ENCODE data around the gene GEMIN5. TPM values are rescaled to one million over a fixed set of nuclear protein-coding genes. Genes with fewer than 3 reads are reported as not detected.

Gene GEMIN5
- total and polyA plus RNA-seq, 2 of the 4 experiments (the other 2 are of a cell fraction) = 9.0 to 31.5 TPM

GRCh38 chr5:154923441-154924430 lies 14.3 kb downstream of the GEMIN5 start:
- no TSS peak for BruUV-seq (replicated peaks)
- TF ChIP-seq, protein P1, sequence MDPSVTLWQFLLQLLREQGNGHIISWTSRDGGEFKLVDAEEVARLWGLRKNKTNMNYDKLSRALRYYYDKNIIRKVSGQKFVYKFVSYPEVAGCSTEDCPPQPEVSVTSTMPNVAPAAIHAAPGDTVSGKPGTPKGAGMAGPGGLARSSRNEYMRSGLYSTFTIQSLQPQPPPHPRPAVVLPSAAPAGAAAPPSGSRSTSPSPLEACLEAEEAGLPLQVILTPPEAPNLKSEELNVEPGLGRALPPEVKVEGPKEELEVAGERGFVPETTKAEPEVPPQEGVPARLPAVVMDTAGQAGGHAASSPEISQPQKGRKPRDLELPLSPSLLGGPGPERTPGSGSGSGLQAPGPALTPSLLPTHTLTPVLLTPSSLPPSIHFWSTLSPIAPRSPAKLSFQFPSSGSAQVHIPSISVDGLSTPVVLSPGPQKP (IDR thresholded peaks at IDR 0.05; ENCODE audit: borderline replicate concordance, low read depth, low read length) = no peak
- TF ChIP-seq MXI1 (IDR thresholded peaks at IDR 0.05; ENCODE audit: borderline replicate concordance, low read depth, low read length) = 0 out of 2 replicates have a peak, but pooled peaks have one; percentile 44
- Histone ChIP-seq H3K9me3 (ENCODE audit: control insufficient read depth, insufficient read depth, low read length) (no peaks in the 10 kb centered on the region), H3K18ac (ENCODE audit: low read depth, low read length) (no peak overlapping the region), H3K27ac (ENCODE audit: insufficient read depth, low read length) (no peak overlapping the region), H2AFZ (replicated peaks; ENCODE audit: low read length, poor library complexity) (no peak overlapping the region), H3K56ac (ENCODE audit: extremely low read depth, insufficient read depth, low read length) (no peak overlapping the region), H3K4me1 (ENCODE audit: control insufficient read depth, insufficient read depth, low read length) (no peaks in the 10 kb centered on the region), H2BK120ac (ENCODE audit: low read depth, low read length) (no peak overlapping the region), H3K27me3 (ENCODE audit: control insufficient read depth, insufficient read depth, low read length) (no peaks in the 10 kb centered on the region), H3K23ac (ENCODE audit: low read depth, low read length) (no peak overlapping the region), H2BK20ac (ENCODE audit: low read depth, low read length) (no peak overlapping the region), H3K36me3 (ENCODE audit: control insufficient read depth, insufficient read depth, low read length) (peaks cover 20% of the 10 kb centered on the region), H4K20me1 (ENCODE audit: insufficient read depth, low read length) (no peaks in the 10 kb centered on the region), H4K5ac (ENCODE audit: low read depth, low read length) (no peak overlapping the region), H3K9me1 (ENCODE audit: insufficient read depth, low read length) (no peaks in the 10 kb centered on the region), H3K4me3 (ENCODE audit: insufficient read depth, low read depth, low read length) (no peak overlapping the region), H2BK5ac (ENCODE audit: low read depth, low read length, poor library complexity, severe bottlenecking) (no peak overlapping the region), H3K4ac (ENCODE audit: low read depth, low read length) (no peak overlapping the region), H3K9ac (ENCODE audit: low read depth, low read length) (no peak overlapping the region), H3K4me2 (ENCODE audit: low read depth, low read length) (no peak overlapping the region), H4K91ac (ENCODE audit: insufficient read depth, low read depth, low read length) (no peak overlapping the region), H2AK5ac (ENCODE audit: low read depth, low read length) (no peak overlapping the region), H3K79me1 (ENCODE audit: low read depth in 1 of 2, low read length in 2 of 2) (no peaks in the 10 kb centered on the region; a peak in 1 of 4 replicates), H4K8ac (ENCODE audit: low read depth in 2 of 2, low read length in 2 of 2) (no peak overlapping the region), H3K14ac (replicated peaks; ENCODE audit: low read depth, low read length) (no peak overlapping the region), H2AK9ac (replicated peaks; ENCODE audit: low read depth, low read length, poor library complexity) (no peak overlapping the region), H2BK15ac (ENCODE audit: low read depth, low read length) (no peak overlapping the region)
- ATAC-seq (ENCODE audit: low read depth) (peak; percentile 82), DNase-seq (peak; percentile 57)
- intact Hi-C loops (cut with micrococcal nuclease) (loop anchor here (5.0 kb wide), 1 partner anchor 271 kb away; no protein-coding TSS in a partner anchor), in situ Hi-C loops (cut with MboI; ENCODE audit: low sequenced_read_pairs) (no loop called here), dilution Hi-C loops (cut with HindIII; ENCODE audit: low sequenced_read_pairs, unreplicated experiment) (no loop called here)
- CTCF ChIA-PET = interaction anchor here (0.6 kb wide), 1 partner anchor 11 kb away, joined by 4 read pairs; no protein-coding TSS in a partner anchor
- POLR2A ChIA-PET (ENCODE audit: unreplicated experiment) = no interaction called here
- WGBS, 2 experiments (ENCODE audit: extremely low coverage in 2 of 2, insufficient read length in 1 of 2) = no CpG with 5 or more reads among the region's 7 CpGs

Measured in IMR-90 (cell line).